Esophagus muscularis mucosa (tissue), 4 donors: Measurements from ENCODE around the gene BRD2. TPM values are rescaled to one million over a fixed set of nuclear protein-coding genes. Genes with fewer than 3 reads are reported as not detected.

Experiments used
- DNase-seq: peaks from one replicate; pipeline ENCODE4 v3.0.0-alpha.2; 2017; ENCODE audit errors: extremely low spot score
- H3K27ac ChIP-seq, 4 donors: fragments of 200-600 bp; sonication (generic); replicated peaks in 1 of 4; 1 replicate in 3 of 4; 2 replicates in 1 of 4; pipeline ENCODE4 v1.5.1; 2016 to 2019; ENCODE audit warnings: mild to moderate bottlenecking in 1 of 4
- H3K27me3 ChIP-seq, 4 donors: fragments of 200-600 bp; sonication (generic); one replicate each; pipeline versions ENCODE4 v1.5.1 to v1.6.0; 2016 to 2019
- H3K36me3 ChIP-seq, 4 donors: fragments of 200-600 bp; sonication (generic); one replicate each; pipeline ENCODE4 v1.5.1; 2016 to 2019
- H3K4me1 ChIP-seq, 4 donors: fragments of 200-600 bp; sonication (generic); one replicate each; pipeline ENCODE4 v1.5.1; 2016 to 2019
- H3K4me3 ChIP-seq, 4 donors: fragments of 200-600 bp; sonication (generic); 1 replicate in 2 of 4; 2 replicates in 2 of 4; pipeline ENCODE4 v1.5.1; 2016 to 2019; ENCODE audit warnings: mild to moderate bottlenecking in 4 of 4, moderate library complexity in 1 of 4
- H3K9me3 ChIP-seq, 4 donors: fragments of 200-600 bp; sonication (generic); 1 replicate in 3 of 4; 2 replicates in 1 of 4; pipeline ENCODE4 v1.5.1; 2016 to 2019
- EP300 ChIP-seq: sonication (generic); formaldehyde crosslinking; IDR thresholded peaks from one replicate; pipeline ENCODE4 v1.6.1; 2017; ENCODE audit warnings: antibody characterized with exemption
- POLR2A ChIP-seq: fragments of 450-650 bp; IDR thresholded peaks from one replicate; pipeline ENCODE4 v1.6.1; 2017; ENCODE audit warnings: antibody characterized with exemption, moderate library complexity, mild to moderate bottlenecking, low read depth
- POLR2AphosphoS5 ChIP-seq, 2 donors: sonication (generic); formaldehyde crosslinking; IDR thresholded peaks; one replicate each; pipeline ENCODE4 v1.6.1; 2017; ENCODE audit warnings: antibody characterized with exemption in 2 of 2
- WGBS: methylation state at CpG from one replicate; pipeline ENCODE4 v1.1.5; 2018; 5-methylcytosine and 5-hydroxymethylcytosine counted together
- intact Hi-C: fragments of 100-400 bp; cut with DNase I; formaldehyde crosslinking; loops from one replicate; pipeline ENCODE4 v1.15.1; 2023
- total RNA-seq, 4 donors: library from RNA; depleted of rRNA; stranded (reverse); fragments of >200 nt; gene quantifications; one replicate each; pipeline versions ENCODE4 v1.1.0 to v1.2.1, GENCODE V29; 2016
- TF ChIP-seq, protein P1 (sequence below), 3 experiments: fragments of 200-600 bp in 2 of 3; fragments of 450-650 bp in 1 of 3; sonication (generic) in 2 of 3; IDR thresholded peaks; one replicate each; pipeline ENCODE4 v1.5.1; 2017 to 2019; ENCODE audit warnings: antibody characterized with exemption in 3 of 3, mild to moderate bottlenecking in 2 of 3, moderate library complexity in 1 of 3

The BRD2 gene
- total RNA-seq, 4 donors from 2014 or later = 107 to 148 (median 118) TPM

DNA sequence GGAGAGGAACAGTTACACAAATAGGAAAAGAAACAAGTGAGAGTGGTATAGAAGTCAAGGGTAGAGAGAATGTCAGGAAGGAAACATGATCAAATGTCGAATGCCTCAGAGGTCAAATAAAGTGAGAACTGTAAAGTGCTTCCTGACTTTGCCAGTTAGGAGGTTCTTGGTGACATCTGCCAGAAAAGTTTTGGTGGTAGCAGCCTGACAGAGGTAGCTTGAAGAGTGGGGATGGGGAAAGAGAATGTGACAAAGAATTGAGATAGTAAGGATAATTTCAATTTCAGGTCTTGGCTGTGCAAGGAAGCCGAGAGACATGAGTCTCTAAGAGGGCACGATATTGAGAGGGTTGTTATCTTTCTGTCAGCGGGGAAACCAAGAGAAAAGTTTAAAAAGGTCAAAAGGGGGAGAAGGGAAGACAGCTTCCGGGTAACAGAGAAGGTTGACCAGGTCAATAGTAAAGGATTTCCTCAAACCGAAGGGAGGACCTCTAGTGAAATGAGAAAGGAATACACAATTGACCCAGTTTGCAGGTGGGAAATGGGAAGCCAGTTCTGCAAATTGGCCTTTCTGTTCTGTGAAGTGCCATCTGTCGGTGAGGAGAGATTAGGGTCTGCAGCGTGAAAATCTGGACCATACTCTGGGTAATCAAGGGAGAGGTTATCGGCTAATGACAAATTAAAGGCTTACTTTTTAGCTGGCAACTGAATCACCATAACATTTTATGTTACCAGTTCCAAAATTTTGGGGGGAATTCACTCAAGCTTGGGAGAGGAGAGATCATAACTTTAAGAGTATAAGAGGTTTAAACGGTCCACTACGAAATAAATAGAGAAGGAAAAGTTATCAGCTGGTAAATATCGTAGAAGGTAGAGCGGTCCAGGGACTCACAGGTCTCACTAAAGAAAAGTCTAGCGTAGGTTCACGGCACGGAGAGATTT, 973 bp upstream of the BRD2 start:
- intact Hi-C loops = loop anchor here (5.0 kb wide), 1 partner anchor 35 kb away; no protein-coding TSS in a partner anchor
- peaks cover 14 to 31% (median 21%) of the 10 kb centered on the region in 4 donors for H3K4me1 ChIP-seq
- H3K27ac ChIP-seq = peak overlapping the region; percentile 97 to 100 (median 99)
- no peaks in the 10 kb centered on the region for H3K27me3 ChIP-seq
- TF ChIP-seq POLR2AphosphoS5 (IDR thresholded peaks at IDR 0.05) (peak in 1 of 2 donors; percentile 12), EP300 (no peak), POLR2A (no peak)
- TF ChIP-seq, protein P1, sequence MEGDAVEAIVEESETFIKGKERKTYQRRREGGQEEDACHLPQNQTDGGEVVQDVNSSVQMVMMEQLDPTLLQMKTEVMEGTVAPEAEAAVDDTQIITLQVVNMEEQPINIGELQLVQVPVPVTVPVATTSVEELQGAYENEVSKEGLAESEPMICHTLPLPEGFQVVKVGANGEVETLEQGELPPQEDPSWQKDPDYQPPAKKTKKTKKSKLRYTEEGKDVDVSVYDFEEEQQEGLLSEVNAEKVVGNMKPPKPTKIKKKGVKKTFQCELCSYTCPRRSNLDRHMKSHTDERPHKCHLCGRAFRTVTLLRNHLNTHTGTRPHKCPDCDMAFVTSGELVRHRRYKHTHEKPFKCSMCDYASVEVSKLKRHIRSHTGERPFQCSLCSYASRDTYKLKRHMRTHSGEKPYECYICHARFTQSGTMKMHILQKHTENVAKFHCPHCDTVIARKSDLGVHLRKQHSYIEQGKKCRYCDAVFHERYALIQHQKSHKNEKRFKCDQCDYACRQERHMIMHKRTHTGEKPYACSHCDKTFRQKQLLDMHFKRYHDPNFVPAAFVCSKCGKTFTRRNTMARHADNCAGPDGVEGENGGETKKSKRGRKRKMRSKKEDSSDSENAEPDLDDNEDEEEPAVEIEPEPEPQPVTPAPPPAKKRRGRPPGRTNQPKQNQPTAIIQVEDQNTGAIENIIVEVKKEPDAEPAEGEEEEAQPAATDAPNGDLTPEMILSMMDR (IDR thresholded peaks at IDR 0.05) = peak; percentile 50 to 62 (median 58)
- DNase-seq = peak; percentile 84
- H3K4me3 ChIP-seq = peak overlapping the region; percentile 59 to 87 (median 76)
- H3K36me3 ChIP-seq = peaks cover 0 to 3% (median 2%) of the 10 kb centered on the region in 4 donors
- WGBS = 7% methylated on average over 16 of the region's 16 CpGs
- H3K9me3 ChIP-seq = no peaks in the 10 kb centered on the region

DNA sequence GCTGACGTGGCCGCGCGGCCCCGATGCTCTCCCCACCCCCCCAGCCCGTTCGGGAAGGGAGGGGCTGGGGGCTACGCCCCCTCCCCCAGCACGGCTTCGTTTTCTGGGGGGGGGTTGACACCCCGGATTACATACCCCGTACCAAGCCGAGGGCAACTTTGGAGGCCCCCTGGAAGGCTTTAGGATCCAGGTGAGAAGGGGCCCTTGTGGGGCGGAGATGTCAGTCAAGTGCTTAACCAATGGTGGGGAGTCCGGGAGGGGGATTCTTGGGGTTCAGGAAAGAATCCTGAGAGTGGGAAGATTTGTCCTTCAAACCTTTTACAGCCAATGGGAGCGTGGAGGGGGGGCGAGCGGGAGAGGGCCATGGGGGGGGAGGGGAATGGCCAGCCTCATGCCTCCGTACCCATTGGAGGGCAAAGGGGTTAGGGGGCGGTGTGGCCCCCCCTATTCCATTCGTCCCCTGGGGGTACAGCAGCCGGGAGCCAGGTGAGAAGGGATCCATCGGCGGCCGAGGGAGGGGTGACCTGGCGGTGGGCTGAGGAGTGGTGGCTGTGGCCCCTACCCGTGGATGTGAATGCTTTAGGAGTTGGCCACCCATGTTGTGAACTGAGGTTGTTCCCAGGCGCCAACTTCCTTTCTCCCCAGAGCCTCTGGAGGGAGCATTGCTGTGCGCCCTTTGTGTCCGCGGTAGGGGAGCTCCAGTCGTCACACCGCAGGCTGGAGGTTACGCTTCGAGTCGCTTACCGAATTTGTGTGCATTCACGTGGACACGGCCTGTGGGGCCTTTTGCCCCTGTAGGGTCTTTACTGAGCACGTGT, 682 bp downstream of the BRD2 start:
- peak overlapping the region; percentile 97 to 100 (median 99) for H3K27ac ChIP-seq
- no peaks in the 10 kb centered on the region for H3K9me3 ChIP-seq
- H3K36me3 ChIP-seq = peaks cover 0 to 20% (median 10%) of the 10 kb centered on the region in 4 donors
- peak overlapping the region; percentile 59 to 87 (median 76) for H3K4me3 ChIP-seq
- peaks cover 14 to 29% (median 22%) of the 10 kb centered on the region in 4 donors for H3K4me1 ChIP-seq
- no peaks in the 10 kb centered on the region for H3K27me3 ChIP-seq
- intact Hi-C loops = loop anchor here (5.0 kb wide), 1 partner anchor 37 kb away; no protein-coding TSS in a partner anchor
- TF ChIP-seq POLR2AphosphoS5 (IDR thresholded peaks at IDR 0.05) (no peak), POLR2A (peak; percentile 34), EP300 (no peak)
- TF ChIP-seq, protein P1 (IDR thresholded peaks at IDR 0.05) = peak in 1 of 3 experiments; percentile 5
- DNase-seq = peak; percentile 93
- WGBS = 2% methylated on average over 25 of the region's 40 CpGs

DNA sequence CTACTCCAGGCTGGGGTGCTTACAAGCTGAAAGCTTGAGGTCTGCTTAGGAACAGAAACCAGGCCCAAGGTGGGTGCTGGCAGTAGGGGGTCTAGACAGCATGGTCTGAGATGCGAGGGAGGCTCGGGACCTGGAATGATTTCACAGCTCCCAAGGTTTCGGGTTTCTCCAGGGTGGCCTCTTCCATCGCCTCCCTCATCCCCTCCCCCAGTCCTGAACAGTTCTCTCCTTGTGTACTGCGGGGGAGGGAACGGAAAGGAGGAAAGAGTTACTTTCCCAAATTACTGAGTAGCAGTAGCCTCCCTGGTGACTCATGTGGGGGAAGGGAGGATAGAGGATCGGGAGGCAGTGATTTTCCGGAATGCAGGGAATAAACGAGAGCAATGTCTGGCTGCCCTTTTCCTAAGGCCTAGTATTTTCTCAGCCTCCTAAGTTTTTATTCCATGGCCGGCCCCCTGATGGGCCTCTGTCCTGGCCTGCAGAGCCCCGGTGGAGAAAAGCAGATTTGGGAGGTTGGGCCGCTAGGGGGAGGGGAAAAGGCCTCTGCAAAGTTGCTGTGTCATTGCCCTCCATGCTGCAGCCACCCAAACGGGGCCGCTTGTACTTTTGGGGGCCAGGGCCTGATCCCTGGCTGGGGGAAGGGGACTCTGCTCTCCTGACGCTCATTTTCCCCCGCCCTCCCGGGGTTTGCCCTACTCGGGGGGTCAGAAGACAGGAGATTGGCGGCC, 1.5 kb downstream of the BRD2 start:
- H3K27me3 ChIP-seq = no peaks in the 10 kb centered on the region
- H3K9me3 ChIP-seq = no peaks in the 10 kb centered on the region
- peak; percentile 95 for DNase-seq
- peaks cover 1 to 28% (median 18%) of the 10 kb centered on the region in 4 donors for H3K36me3 ChIP-seq
- 0% methylated on average over 19 of the region's 19 CpGs for WGBS
- H3K27ac ChIP-seq = peak overlapping the region; percentile 97 to 100 (median 99)
- TF ChIP-seq POLR2AphosphoS5 (IDR thresholded peaks at IDR 0.05) = peak in 1 of 2 donors; percentile 62
- TF ChIP-seq POLR2A = no peak
- TF ChIP-seq, protein P1 (IDR thresholded peaks at IDR 0.05) = peak; percentile 24 to 45 (median 39)
- no peak for TF ChIP-seq EP300
- intact Hi-C loops = loop anchor here (5.0 kb wide), 1 partner anchor 38 kb away; no protein-coding TSS in a partner anchor
- H3K4me3 ChIP-seq = peak overlapping the region; percentile 59 to 87 (median 76)
- H3K4me1 ChIP-seq = peaks cover 20 to 32% (median 29%) of the 10 kb centered on the region in 4 donors
